Hypothalamus (tissue), 51 donors: ENCODE measurements around the gene CNIH4.
A peak's percentile ranks its signal among the peaks of the same experiment; 100 is the strongest.
"Not testable (repeated sequence)": the region's sequence is repeated elsewhere in the genome, so short reads cannot be mapped to it uniquely, and the experiment has no call there.

ENCODE experiments used
- DNase-seq, 51 donors: peaks; one replicate each; lab custom pipeline; 2025; lab: John Stamatoyannopoulos, UW

The CNIH4 gene

GRCh38 chr1:224356685-224357625 lies at the start of gene CNIH4:
Gene CNIH4, plus strand, starts transcription at chr1:224356879. Its CDS starts 46 bp downstream, at chr1:224356925.
- peak; percentile 8 to 93 (median 83) for DNase-seq

GRCh38 chr1:224308064-224308463 lies 48.6 kb upstream of the CNIH4 start:
- no peak for DNase-seq

GRCh38 chr1:224311503-224311902 lies 45.2 kb upstream of the CNIH4 start:
- not testable (repeated sequence) for DNase-seq

- no peak for DNase-seq
Measured at GRCh38 chr1:224312025-224312424, 44.7 kb upstream of the CNIH4 start.

GRCh38 chr1:224317383-224318045 lies 39.2 kb upstream of the CNIH4 start:
- no peak for DNase-seq

GRCh38 chr1:224321706-224322105 lies 35.0 kb upstream of the CNIH4 start:
- DNase-seq = no peak

GRCh38 chr1:224325959-224326358 lies 30.7 kb upstream of the CNIH4 start:
- DNase-seq = no peak

- no peak for DNase-seq
Measured at GRCh38 chr1:224328644-224329043, 28.0 kb upstream of the CNIH4 start.

GRCh38 chr1:224329484-224329841 lies 27.2 kb upstream of the CNIH4 start:
- DNase-seq = no peak

- peak; percentile 26 to 96 (median 78) for DNase-seq
Measured at GRCh38 chr1:224329842-224330753, 26.6 kb upstream of the CNIH4 start, which contains the start of gene NVL. Gene NVL, minus strand, starts transcription at chr1:224330172. Its CDS starts 45 bp downstream, at chr1:224330127.

- no peak for DNase-seq
Measured at GRCh38 chr1:224331326-224331725, 25.4 kb upstream of the CNIH4 start.

- no peak for DNase-seq
Measured at GRCh38 chr1:224331824-224332223, 24.9 kb upstream of the CNIH4 start.

- peak in 4 of 51 donors; percentile 5 to 66 (median 13) for DNase-seq
Measured at GRCh38 chr1:224333309-224333926, 23.3 kb upstream of the CNIH4 start.

- no peak for DNase-seq
Measured at GRCh38 chr1:224333939-224334786, 22.5 kb upstream of the CNIH4 start.

GRCh38 chr1:224338150-224338838 lies 18.4 kb upstream of the CNIH4 start:
- DNase-seq = no peak

GRCh38 chr1:224339442-224340033 lies 17.1 kb upstream of the CNIH4 start:
- no peak for DNase-seq

GRCh38 chr1:224340453-224341384 lies 16.0 kb upstream of the CNIH4 start:
- DNase-seq = peak in 2 of 51 donors; percentile 1 to 4
